SH-SY5Y (cell line): ENCODE data around the gene ZMIZ1.

Experiments used
- GATA2 ChIP-seq: IDR thresholded peaks from 2 replicates; pipeline ENCODE4 v1.6.1; 2011; ENCODE audit warnings: mild to moderate bottlenecking, low read depth, low read length
- GATA3 ChIP-seq: IDR thresholded peaks from 2 replicates; pipeline ENCODE4 v1.6.1; 2011; ENCODE audit warnings: low read depth, mild to moderate bottlenecking, low read length, moderate library complexity

Gene ZMIZ1

DNA sequence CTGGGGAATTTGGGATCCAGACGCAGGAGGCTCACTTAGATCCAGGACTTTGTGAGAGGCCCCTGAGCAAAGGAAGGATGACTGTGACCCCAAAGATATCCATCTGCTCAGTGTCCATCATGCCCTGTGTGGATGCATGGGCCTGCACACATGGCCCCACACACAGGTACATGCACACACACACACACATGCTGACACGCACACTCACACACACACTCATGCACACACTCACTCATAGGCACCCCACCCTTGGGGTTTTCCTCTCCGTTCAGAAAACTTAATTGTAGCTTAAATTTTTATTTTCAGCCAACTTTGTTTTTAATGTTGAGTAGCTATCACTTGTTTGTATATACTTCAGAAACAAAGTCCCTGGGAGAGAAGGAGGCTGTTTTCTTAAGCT, 184.9 kb downstream of the ZMIZ1 start:
- TF ChIP-seq GATA2: peak; percentile 39
- TF ChIP-seq GATA3: no peak

- TF ChIP-seq GATA2 (no peak), GATA3 (no peak)
Measured at GRCh38 chr10:79254333-79255006, 185.7 kb downstream of the ZMIZ1 start.

DNA sequence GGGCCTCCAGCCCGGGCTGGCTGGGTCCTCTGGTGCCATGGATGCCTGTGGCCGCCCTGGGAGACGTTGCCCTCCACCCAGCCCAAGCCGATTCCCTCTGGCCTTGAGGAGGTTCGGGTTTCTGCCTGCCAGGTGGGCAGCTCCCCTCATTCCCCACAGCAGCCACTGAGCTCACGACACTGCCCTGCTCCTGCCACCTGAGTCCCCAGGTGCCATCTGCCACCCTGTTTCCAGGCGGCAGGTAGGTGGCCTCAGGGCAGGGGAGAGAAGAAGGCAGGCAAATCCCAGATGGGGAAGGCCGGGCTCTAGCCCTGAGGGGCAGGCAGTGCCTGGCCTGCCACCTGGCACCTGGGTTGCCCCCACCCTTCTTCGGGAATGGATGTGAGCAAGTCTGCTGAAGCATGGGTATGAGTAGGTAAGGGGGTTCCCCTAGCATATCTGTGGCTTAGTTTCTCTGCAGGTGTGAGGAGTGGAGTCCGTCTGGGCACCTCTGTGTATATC, 186.3 kb downstream of the ZMIZ1 start:
- no peak for TF ChIP-seq GATA2
- no peak for TF ChIP-seq GATA3

GRCh38 chr10:79256264-79256806, 187.6 kb downstream of the ZMIZ1 start:
- no peak for TF ChIP-seq GATA3
- TF ChIP-seq GATA2: no peak

DNA sequence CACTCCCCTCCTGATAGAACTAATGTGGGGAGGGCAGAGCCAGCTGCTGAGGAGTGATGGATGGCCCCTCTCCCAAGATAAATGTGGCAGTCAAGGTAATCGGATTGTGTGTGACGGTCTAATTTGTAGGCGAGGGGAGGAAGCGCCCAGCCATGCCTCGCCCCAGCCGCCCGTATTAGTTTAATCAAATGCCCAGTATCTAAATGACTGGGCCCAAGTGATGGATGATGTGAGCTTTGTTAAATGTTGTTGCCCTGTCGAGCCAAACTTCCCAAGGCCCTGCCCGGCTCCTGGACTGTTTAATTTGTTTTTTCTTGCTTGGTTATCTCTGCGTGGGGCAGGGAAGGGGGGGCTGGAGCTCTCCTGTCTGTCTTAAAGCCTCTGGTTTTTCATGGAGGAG, 190.1 kb downstream of the ZMIZ1 start:
- TF ChIP-seq GATA3 (no peak), GATA2 (peak; percentile 65)

- TF ChIP-seq GATA3 (no peak), GATA2 (no peak)
Measured at GRCh38 chr10:79259834-79260233, 191.1 kb downstream of the ZMIZ1 start.

DNA sequence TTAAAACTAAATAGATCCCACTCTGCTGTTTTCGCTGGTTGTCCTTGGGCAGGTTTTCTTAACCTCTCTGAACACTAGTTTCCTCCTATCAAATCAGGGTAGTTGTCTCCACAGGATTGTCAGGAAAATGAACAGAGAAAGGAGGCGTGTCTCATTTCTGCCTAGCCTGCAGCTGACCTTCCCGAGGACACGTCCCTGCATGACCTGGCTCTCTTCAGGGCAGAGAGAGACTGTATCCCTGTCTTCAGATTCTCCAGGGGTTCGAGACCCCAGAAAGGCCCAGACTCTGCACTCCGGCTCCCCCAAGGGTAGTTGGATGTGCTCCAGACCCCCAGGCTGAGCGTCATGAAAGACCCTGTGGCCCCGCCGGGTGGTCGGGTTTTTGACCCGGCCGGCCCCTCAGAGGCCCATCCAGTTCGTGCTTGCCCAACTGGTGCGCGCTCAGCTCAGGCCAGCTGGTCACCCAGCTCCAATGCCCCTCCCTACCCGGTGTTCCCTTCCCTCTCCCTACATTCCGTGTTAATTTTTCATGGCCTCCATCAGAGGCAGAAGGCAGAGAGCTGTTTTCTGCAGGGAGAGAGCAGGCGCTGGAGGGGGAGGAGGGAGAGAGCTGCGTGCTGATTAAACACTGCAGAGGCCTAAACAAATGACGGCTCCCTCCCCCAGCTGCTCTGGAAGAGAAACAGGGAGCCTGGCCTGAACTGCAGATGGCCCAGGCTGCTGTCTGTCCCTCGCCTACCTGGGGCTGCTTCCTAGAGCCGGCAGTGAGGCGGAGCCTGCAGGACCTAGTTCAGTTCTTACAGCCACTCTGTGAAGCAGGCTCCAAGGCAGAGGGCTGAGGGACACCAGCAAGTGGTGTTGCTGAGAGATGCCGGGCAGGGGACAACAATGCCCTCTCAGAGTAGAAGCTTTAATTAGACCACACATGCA, 192.3 kb downstream of the ZMIZ1 start:
- no peak for TF ChIP-seq GATA2
- TF ChIP-seq GATA3: no peak

GRCh38 chr10:79262131-79262530, 193.4 kb downstream of the ZMIZ1 start:
- TF ChIP-seq GATA3: no peak
- TF ChIP-seq GATA2: no peak

- TF ChIP-seq GATA3: no peak
- TF ChIP-seq GATA2: no peak
Measured at GRCh38 chr10:79262959-79263746, 194.4 kb downstream of the ZMIZ1 start.

- TF ChIP-seq GATA3: no peak
- TF ChIP-seq GATA2: no peak
Measured at GRCh38 chr10:79263939-79264338, 195.2 kb downstream of the ZMIZ1 start.

- TF ChIP-seq GATA3: no peak
- no peak for TF ChIP-seq GATA2
Measured at GRCh38 chr10:79264942-79265341, 196.2 kb downstream of the ZMIZ1 start.

GRCh38 chr10:79266084-79266483, 197.3 kb downstream of the ZMIZ1 start:
- TF ChIP-seq GATA3: no peak
- no peak for TF ChIP-seq GATA2

GRCh38 chr10:79266543-79267312, 198.0 kb downstream of the ZMIZ1 start:
- TF ChIP-seq GATA2 (no peak), GATA3 (no peak)
